Neutrophil (primary cell): Measurements from ENCODE around the gene OR51G2.
"Not testable (repeated sequence)": the region's sequence is repeated elsewhere in the genome, so short reads cannot be mapped to it uniquely, and the experiment has no call there.

Source experiments
- H3K27ac ChIP-seq: fragments of 200-600 bp; sonication (generic); 2 replicates; pipeline ENCODE4 v1.5.1; 2016; ENCODE audit warnings: mild to moderate bottlenecking, moderate library complexity
- H3K27me3 ChIP-seq: fragments of 200-600 bp; sonication (generic); 2 replicates; pipeline ENCODE4 v1.6.0; 2016; ENCODE audit warnings: mild to moderate bottlenecking
- H3K36me3 ChIP-seq: fragments of 200-600 bp; sonication (generic); 2 replicates; pipeline ENCODE4 v1.5.1; 2017
- H3K4me1 ChIP-seq, 2 experiments: fragments of 200-600 bp in 1 of 2; sonication (generic) in 1 of 2; 1 replicate in 1 of 2; 2 replicates in 1 of 2; pipeline versions ENCODE4 v1.5.1 to v1.6.1; 2013 to 2016; ENCODE audit warnings: low read depth in 1 of 2, low read length in 1 of 2, mild to moderate bottlenecking in 1 of 2, moderate library complexity in 1 of 2; ENCODE audit not compliant: control insufficient read depth in 1 of 2, insufficient read depth in 1 of 2
- H3K4me3 ChIP-seq, 2 experiments: fragments of 200-600 bp in 1 of 2; sonication (generic) in 1 of 2; 1 replicate in 1 of 2; 2 replicates in 1 of 2; pipeline ENCODE4 v1.5.1; 2013 to 2016; ENCODE audit warnings: low read depth in 1 of 2, low read length in 1 of 2, mild to moderate bottlenecking in 1 of 2, moderate library complexity in 1 of 2
- H3K9me3 ChIP-seq: fragments of 200-600 bp; sonication (generic); 2 replicates; pipeline ENCODE4 v1.5.1; 2016
- CTCF ChIP-seq: fragments of 200-600 bp; sonication (generic); IDR thresholded peaks from 2 replicates; pipeline ENCODE4 v1.5.1; 2016; ENCODE audit warnings: antibody characterized with exemption

OR51G2 gene

GRCh38 chr11:4919250-4919649 lies at the start of gene OR51G2:
OR51G2 (minus strand) TSS chr11:4919350; CDS start chr11:4915663, 3,687 bp downstream.
- no peak for TF ChIP-seq CTCF
- Histone ChIP-seq H3K27ac (no peak within 1 kb of the TSS), H3K4me1 (no peaks in the 10 kb centered on the region), H3K9me3 (no peaks in the 10 kb centered on the region), H3K36me3 (no peaks in the 10 kb centered on the region), H3K27me3 (no peaks in the 10 kb centered on the region), H3K4me3 (no peak within 1 kb of the TSS)

- H3K27me3 ChIP-seq: no peaks in the 10 kb centered on the region
- no peaks in the 10 kb centered on the region for H3K36me3 ChIP-seq
- no peak overlapping the region for H3K4me3 ChIP-seq
- no peaks in the 10 kb centered on the region for H3K9me3 ChIP-seq
- no peak for TF ChIP-seq CTCF
- H3K27ac ChIP-seq: no peak overlapping the region
- no peaks in the 10 kb centered on the region for H3K4me1 ChIP-seq
Observed at GRCh38 chr11:4962816-4963215, 43.7 kb upstream of the OR51G2 start.

- Histone ChIP-seq H3K27ac (no peak overlapping the region), H3K36me3 (no peaks in the 10 kb centered on the region), H3K4me1 (no peaks in the 10 kb centered on the region), H3K27me3 (no peaks in the 10 kb centered on the region), H3K4me3 (no peak overlapping the region), H3K9me3 (no peaks in the 10 kb centered on the region)
- no peak for TF ChIP-seq CTCF
Observed at GRCh38 chr11:4960877-4961276, 41.7 kb upstream of the OR51G2 start.

DNA sequence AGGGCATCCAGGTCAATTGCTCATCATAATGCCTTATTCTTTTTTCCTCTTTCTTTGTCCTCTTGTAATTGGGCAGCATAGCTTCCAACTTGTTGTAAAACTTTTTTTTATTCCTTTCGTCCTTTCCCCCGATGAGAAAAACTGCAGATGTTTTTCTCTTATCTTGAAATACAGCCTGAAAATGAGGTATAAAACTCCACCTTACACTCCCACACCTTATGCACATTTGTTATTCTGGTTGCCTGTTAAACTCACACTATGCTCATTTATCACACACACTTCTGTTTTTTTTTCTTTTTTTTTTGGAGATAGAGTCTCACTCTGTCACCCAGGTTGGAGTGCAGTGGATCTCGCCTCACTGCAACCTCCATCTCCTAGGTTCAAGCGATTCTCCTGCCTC lies 38.2 kb upstream of the OR51G2 start:
- Histone ChIP-seq H3K9me3 (no peaks in the 10 kb centered on the region), H3K27ac (no peak overlapping the region), H3K27me3 (no peaks in the 10 kb centered on the region), H3K36me3 (no peaks in the 10 kb centered on the region), H3K4me3 (no peak overlapping the region), H3K4me1 (no peaks in the 10 kb centered on the region)
- no peak for TF ChIP-seq CTCF

- not testable (repeated sequence) for H3K4me1 ChIP-seq, H3K36me3 ChIP-seq, H3K9me3 ChIP-seq, H3K4me3 ChIP-seq, H3K27me3 ChIP-seq, H3K27ac ChIP-seq
Observed at GRCh38 chr11:4955613-4956012, 36.5 kb upstream of the OR51G2 start, which contains the start of gene OR51A2. OR51A2 (minus strand) TSS chr11:4955713; CDS start chr11:4955713, 0 bp downstream.

- Histone ChIP-seq H3K4me1 (no peaks in the 10 kb centered on the region), H3K27ac (no peak within 1 kb of the TSS), H3K27me3 (no peaks in the 10 kb centered on the region), H3K4me3 (no peak within 1 kb of the TSS), H3K36me3 (no peaks in the 10 kb centered on the region), H3K9me3 (no peaks in the 10 kb centered on the region)
- no peak for TF ChIP-seq CTCF
Observed at GRCh38 chr11:4947505-4947904, 28.4 kb upstream of the OR51G2 start, which contains the start of gene OR51A4. OR51A4 (minus strand) TSS chr11:4947605; CDS start chr11:4947100, 505 bp downstream.
